ENCODE measurements around the gene SURF1. TPM values are rescaled to one million over a fixed set of nuclear protein-coding genes. Genes with fewer than 3 reads are reported as not detected.
A peak's percentile ranks its signal among the peaks of the same experiment; 100 is the strongest.

The SURF1 gene
- polyA plus RNA-seq, 3 donors: 60.5 to 140 (median 98.4) TPM

GRCh38 chr9:133334161-133334560 lies 22.1 kb downstream of the SURF1 start:
- peaks cover 37 to 51% of the 10 kb centered on the region in 2 donors for H3K36me3 ChIP-seq (replicated peaks in 1 of 2; ENCODE audit: control insufficient read depth in 1 of 2, insufficient read depth in 2 of 2, low read length in 2 of 2)
- intact Hi-C loops (cut with micrococcal nuclease): loop anchor here in 1 of 2 donors (10.0 kb wide), 2 partner anchors 149 to 389 kb away; partner anchors contain the start of gene TSC1
- no peak overlapping the region for H3K4me2 ChIP-seq (replicated peaks; ENCODE audit: extremely low read depth, low read length, poor library complexity, severe bottlenecking)
- Mint-ChIP-seq H3K36me3 (peaks cover 51 to 72% of the 10 kb centered on the region in 2 donors), H3K9me3 (no peaks in the 10 kb centered on the region), H3K27ac (peak overlapping the region in 2 of 7 donors; percentile 57 to 88), H3K27me3 (ENCODE audit: low read depth in 3 of 3) (no peaks in the 10 kb centered on the region), H3K4me3 (no peak overlapping the region), H3K4me1 (peaks cover 39% of the 10 kb centered on the region)
- H3K27ac ChIP-seq (ENCODE audit: low read depth in 1 of 2, low read length in 2 of 2): no peak overlapping the region
- peaks cover 40% of the 10 kb centered on the region for H4K20me1 ChIP-seq (ENCODE audit: insufficient read depth, low read length)
- no peaks in the 10 kb centered on the region for H3K9me3 ChIP-seq (replicated peaks in 1 of 2; ENCODE audit: control insufficient read depth in 1 of 2, insufficient read depth in 1 of 2, low read length in 2 of 2)
- TF ChIP-seq, protein P1, sequence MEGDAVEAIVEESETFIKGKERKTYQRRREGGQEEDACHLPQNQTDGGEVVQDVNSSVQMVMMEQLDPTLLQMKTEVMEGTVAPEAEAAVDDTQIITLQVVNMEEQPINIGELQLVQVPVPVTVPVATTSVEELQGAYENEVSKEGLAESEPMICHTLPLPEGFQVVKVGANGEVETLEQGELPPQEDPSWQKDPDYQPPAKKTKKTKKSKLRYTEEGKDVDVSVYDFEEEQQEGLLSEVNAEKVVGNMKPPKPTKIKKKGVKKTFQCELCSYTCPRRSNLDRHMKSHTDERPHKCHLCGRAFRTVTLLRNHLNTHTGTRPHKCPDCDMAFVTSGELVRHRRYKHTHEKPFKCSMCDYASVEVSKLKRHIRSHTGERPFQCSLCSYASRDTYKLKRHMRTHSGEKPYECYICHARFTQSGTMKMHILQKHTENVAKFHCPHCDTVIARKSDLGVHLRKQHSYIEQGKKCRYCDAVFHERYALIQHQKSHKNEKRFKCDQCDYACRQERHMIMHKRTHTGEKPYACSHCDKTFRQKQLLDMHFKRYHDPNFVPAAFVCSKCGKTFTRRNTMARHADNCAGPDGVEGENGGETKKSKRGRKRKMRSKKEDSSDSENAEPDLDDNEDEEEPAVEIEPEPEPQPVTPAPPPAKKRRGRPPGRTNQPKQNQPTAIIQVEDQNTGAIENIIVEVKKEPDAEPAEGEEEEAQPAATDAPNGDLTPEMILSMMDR (IDR thresholded peaks at IDR 0.05): no peak
- peaks cover 26 to 44% of the 10 kb centered on the region in 2 donors for H3K4me1 ChIP-seq (ENCODE audit: control insufficient read depth in 1 of 2, insufficient read depth in 2 of 2, low read length in 2 of 2)
- no peak overlapping the region for H3K9ac ChIP-seq (ENCODE audit: insufficient read depth, low read length, poor library complexity, severe bottlenecking)
- DNase-seq: no peak
- H3K79me2 ChIP-seq (ENCODE audit: insufficient read depth, low read length): peaks cover 25% of the 10 kb centered on the region
- no peaks in the 10 kb centered on the region for H3K27me3 ChIP-seq (ENCODE audit: control insufficient read depth in 2 of 2, insufficient read depth in 2 of 2, low read length in 2 of 2)
- H3K4me3 ChIP-seq (replicated peaks in 1 of 3; ENCODE audit: low read depth in 2 of 3, low read length in 3 of 3): no peak overlapping the region
- no peak overlapping the region for H2AFZ ChIP-seq (ENCODE audit: insufficient read depth, low read depth, low read length, poor library complexity, severe bottlenecking)
- 93% methylated on average over 5 of the region's 6 CpGs for WGBS (ENCODE audit: insufficient coverage)

GRCh38 chr9:133333566-133333965 lies 22.7 kb downstream of the SURF1 start:
- Mint-ChIP-seq H3K4me1 (peaks cover 33% of the 10 kb centered on the region), H3K4me3 (no peak overlapping the region)
- no peak for DNase-seq

More at GRCh38 chr9:133333566-133333965, 22.7 kb downstream of the SURF1 start:
- no peak overlapping the region for H3K27ac Mint-ChIP-seq
- H3K36me3 ChIP-seq (replicated peaks in 1 of 2; ENCODE audit: control insufficient read depth in 1 of 2, insufficient read depth in 2 of 2, low read length in 2 of 2): peaks cover 37 to 51% of the 10 kb centered on the region in 2 donors
- intact Hi-C loops (cut with micrococcal nuclease): loop anchor here in 1 of 2 donors (10.0 kb wide), 2 partner anchors 149 to 389 kb away; partner anchors contain the start of gene TSC1
- WGBS (ENCODE audit: insufficient coverage): 98% methylated on average over 9 of the region's 10 CpGs
- peaks cover 20 to 38% of the 10 kb centered on the region in 2 donors for H3K4me1 ChIP-seq (ENCODE audit: control insufficient read depth in 1 of 2, insufficient read depth in 2 of 2, low read length in 2 of 2)
- no peaks in the 10 kb centered on the region for H3K9me3 Mint-ChIP-seq
- TF ChIP-seq, protein P1 (IDR thresholded peaks at IDR 0.05): no peak
- peaks cover 42% of the 10 kb centered on the region for H4K20me1 ChIP-seq (ENCODE audit: insufficient read depth, low read length)
- no peak overlapping the region for H3K4me2 ChIP-seq (replicated peaks; ENCODE audit: extremely low read depth, low read length, poor library complexity, severe bottlenecking)
- H3K9me3 ChIP-seq (replicated peaks in 1 of 2; ENCODE audit: control insufficient read depth in 1 of 2, insufficient read depth in 1 of 2, low read length in 2 of 2): no peaks in the 10 kb centered on the region
- no peak overlapping the region for H3K4me3 ChIP-seq (replicated peaks in 1 of 3; ENCODE audit: low read depth in 2 of 3, low read length in 3 of 3)
- no peak overlapping the region for H3K9ac ChIP-seq (ENCODE audit: insufficient read depth, low read length, poor library complexity, severe bottlenecking)
- H3K27ac ChIP-seq (ENCODE audit: low read depth in 1 of 2, low read length in 2 of 2): no peak overlapping the region
- peaks cover 45 to 70% of the 10 kb centered on the region in 2 donors for H3K36me3 Mint-ChIP-seq
- H3K79me2 ChIP-seq (ENCODE audit: insufficient read depth, low read length): peaks cover 25% of the 10 kb centered on the region
- no peaks in the 10 kb centered on the region for H3K27me3 ChIP-seq (ENCODE audit: control insufficient read depth in 2 of 2, insufficient read depth in 2 of 2, low read length in 2 of 2)
- H3K27me3 Mint-ChIP-seq (ENCODE audit: low read depth in 3 of 3): no peaks in the 10 kb centered on the region
- no peak overlapping the region for H2AFZ ChIP-seq (ENCODE audit: insufficient read depth, low read depth, low read length, poor library complexity, severe bottlenecking)

All from CD14-positive monocyte (primary cell).